K562 (cell line): ENCODE results near the gene ARHGAP15.

ENCODE experiments used
- MAZ ChIP-seq, 2 experiments: fragments of 450-650 bp in 1 of 2; sonication (generic) in 1 of 2; formaldehyde crosslinking; IDR thresholded peaks in 1 of 2; conservative IDR thresholded peaks in 1 of 2; 2 replicates each; pipeline versions ENCODE4 v1.4.0 to v1.5.0; 2020; ENCODE audit warnings: mild to moderate bottlenecking in 1 of 2, missing genetic modification reagents in 1 of 2
- POLR2A ChIP-seq: fragments of 450-650 bp; conservative IDR thresholded peaks from 2 replicates; pipeline ENCODE4 v1.6.1; 2016
- RBM14 ChIP-seq: fragments of 200-400 bp; formaldehyde crosslinking; IDR thresholded peaks from 2 replicates; pipeline ENCODE4 v1.6.1; 2018; ENCODE audit warnings: low read depth, mild to moderate bottlenecking, low read length, moderate library complexity, borderline replicate concordance; ENCODE audit not compliant: insufficient read depth
- SUPT5H ChIP-seq: fragments of 450-650 bp; IDR thresholded peaks from 2 replicates; pipeline ENCODE4 v1.6.1; 2016
- TAF7 ChIP-seq: fragments of 450-650 bp; IDR thresholded peaks from 2 replicates; pipeline ENCODE4 v1.6.1; 2016; ENCODE audit warnings: missing genetic modification characterization, missing compliant biosample characterization
- ZNF780A ChIP-seq: fragments of 250-450 bp; sonication (Bioruptor Pico); IDR thresholded peaks from 2 replicates; pipeline ENCODE4 v1.5.0; 2021; ENCODE audit warnings: mild to moderate bottlenecking

- no peak for TF ChIP-seq ZNF780A (CRISPR knock-in tag)
- no peak for TF ChIP-seq TAF7 (tag)
- TF ChIP-seq POLR2A = no peak
- no peak for TF ChIP-seq MAZ (CRISPR knock-in tag; conservative IDR thresholded peaks at IDR 0.05 in 1 of 2, IDR thresholded peaks at IDR 0.05 in 1 of 2)
- no peak for TF ChIP-seq RBM14
- no peak for TF ChIP-seq SUPT5H
These were observed 611.2 kb downstream of the ARHGAP15 start for GRCh38 chr2:143740431-143740830.
